HepG2 (cell line): ENCODE results near the gene URAD. TPM values are rescaled to one million over a fixed set of nuclear protein-coding genes. Genes with fewer than 3 reads are reported as not detected.

ENCODE experiments used
- AHDC1 ChIP-seq: sonication (generic); formaldehyde crosslinking; IDR thresholded peaks from 2 replicates; pipeline ENCODE4 v1.5.1; 2020; ENCODE audit warnings: mild to moderate bottlenecking, missing genetic modification reagents, borderline replicate concordance
- ELF1 ChIP-seq: sonication (generic); formaldehyde crosslinking; IDR thresholded peaks from 2 replicates; pipeline ENCODE4 v1.4.0; 2020; ENCODE audit warnings: missing genetic modification reagents
- HOXA3 ChIP-seq: sonication (generic); formaldehyde crosslinking; IDR thresholded peaks from 2 replicates; pipeline ENCODE4 v1.5.0; 2020; ENCODE audit warnings: missing genetic modification reagents
- NAIF1 ChIP-seq: sonication (generic); formaldehyde crosslinking; IDR thresholded peaks from 2 replicates; pipeline ENCODE4 v1.5.0; 2020; ENCODE audit warnings: mild to moderate bottlenecking, missing genetic modification reagents, borderline replicate concordance
- NCOR1 ChIP-seq: fragments of 200-600 bp; sonication (generic); IDR thresholded peaks from 2 replicates; pipeline ENCODE4 v1.7.0; 2017; ENCODE audit warnings: antibody characterized with exemption, low read length, borderline replicate concordance
- NONO ChIP-seq, 2 experiments: fragments of 450-650 bp in 1 of 2; sonication (generic) in 1 of 2; formaldehyde crosslinking in 1 of 2; IDR thresholded peaks in 1 of 2; conservative IDR thresholded peaks in 1 of 2; 2 replicates each; pipeline versions ENCODE4 v1.6.1 to v1.8.0; 2017 to 2022; ENCODE audit warnings: mild to moderate bottlenecking in 1 of 2, missing genetic modification reagents in 1 of 2, moderate library complexity in 1 of 2
- NR2C2 ChIP-seq: sonication (generic); formaldehyde crosslinking; IDR thresholded peaks from 2 replicates; pipeline ENCODE4 v1.4.0; 2020; ENCODE audit warnings: missing genetic modification reagents, mild to moderate bottlenecking, moderate library complexity, borderline replicate concordance
- PAXIP1 ChIP-seq: sonication (generic); formaldehyde crosslinking; conservative IDR thresholded peaks from 2 replicates; pipeline ENCODE4 v1.4.0; 2020; ENCODE audit warnings: mild to moderate bottlenecking, missing genetic modification reagents, moderate library complexity
- SALL1 ChIP-seq: sonication (generic); formaldehyde crosslinking; IDR thresholded peaks from 2 replicates; pipeline ENCODE4 v1.8.0; 2022; ENCODE audit warnings: mild to moderate bottlenecking, missing genetic modification reagents
- SOX13 ChIP-seq, 3 experiments: fragments of 450-650 bp in 1 of 3; sonication (generic) in 1 of 3; formaldehyde crosslinking in 1 of 3; IDR thresholded peaks in 2 of 3; conservative IDR thresholded peaks in 1 of 3; 2 replicates each; pipeline versions ENCODE4 v1.5.0 to v1.6.1; 2016 to 2020; ENCODE audit warnings: antibody characterized with exemption in 1 of 3, mild to moderate bottlenecking in 1 of 3, missing compliant biosample characterization in 1 of 3, missing genetic modification reagents in 1 of 3, moderate library complexity in 1 of 3
- TFDP2 ChIP-seq: sonication (generic); formaldehyde crosslinking; IDR thresholded peaks from 2 replicates; pipeline ENCODE4 v1.4.0; 2020; ENCODE audit warnings: missing genetic modification reagents
- ZFP36 ChIP-seq: fragments of 150-350 bp; IDR thresholded peaks from 2 replicates; pipeline ENCODE4 v1.6.1; 2018; ENCODE audit warnings: borderline replicate concordance, low read length, low read depth; ENCODE audit not compliant: partially characterized antibody
- ZFP91 ChIP-seq: sonication (generic); formaldehyde crosslinking; IDR thresholded peaks from 2 replicates; pipeline ENCODE4 v1.9.0; 2022; ENCODE audit warnings: missing genetic modification reagents, mild to moderate bottlenecking, borderline replicate concordance
- ZZZ3 ChIP-seq: sonication (generic); formaldehyde crosslinking; IDR thresholded peaks from 2 replicates; pipeline ENCODE4 v1.4.0; 2020; ENCODE audit warnings: missing genetic modification reagents, mild to moderate bottlenecking, borderline replicate concordance
- polyA plus RNA-seq, 8 experiments: library from polyadenylated mRNA; depleted of rRNA in 3 of 8; stranded (reverse) in 7 of 8; unstranded in 1 of 8; fragments of >200 nt; fragmentation: Illumina TruSeq in 4 of 8; extraction: Trizol in 4 of 8; gene quantifications; 2 replicates each; pipeline versions ENCODE4 v1.2.1 to v1.2.3, GENCODE V29; 2011 to 2016; ENCODE audit warnings: low read depth in 4 of 8, missing spikeins in 1 of 8, mixed read lengths in 1 of 8; ENCODE audit not compliant: insufficient read depth in 1 of 8
- total RNA-seq, 5 experiments: library from RNA; depleted of rRNA; stranded (reverse); fragments of >200 nt; fragmentation: Illumina TruSeq; extraction: Trizol; gene quantifications; 2 replicates each; pipeline ENCODE4 v1.2.3, GENCODE V29; 2016; ENCODE audit warnings: low read depth in 1 of 5

URAD gene
- total and polyA plus RNA-seq, 2 of the 13 experiments (the other 11 are each of a cell fraction or from before 2014, with no cell fraction given) = not detected

- TF ChIP-seq AHDC1 (CRISPR knock-in tag) (0 out of 2 replicates have a peak, but pooled peaks have one; percentile 22), HOXA3 (peak; percentile 13; the same call in 1 of the 2 replicates), NR2C2 (CRISPR knock-in tag) (peak; percentile 36; the same call in 1 of the 2 replicates), NAIF1 (CRISPR knock-in tag) (no peak), SALL1 (CRISPR knock-in tag) (0 out of 2 replicates have a peak, but pooled peaks have one; percentile 23), ZFP91 (CRISPR knock-in tag) (peak; percentile 39; the same call in 1 of the 2 replicates), ZZZ3 (CRISPR knock-in tag) (no peak), NONO (IDR thresholded peaks at IDR 0.05) (no peak), NONO (CRISPR knock-in tag; conservative IDR thresholded peaks at IDR 0.05) (0 out of 2 replicates have a peak, but pooled peaks have one; percentile 22), SOX13 (IDR thresholded peaks at IDR 0.05) (no peak), SOX13 (CRISPR knock-in tag; conservative IDR thresholded peaks at IDR 0.05 in 1 of 2, IDR thresholded peaks at IDR 0.05 in 1 of 2) (peak in 1 of 2 experiments; percentile 65; a peak in 1 of 4 replicates), PAXIP1 (CRISPR knock-in tag) (peak; percentile 27; the same call in 1 of the 2 replicates), NCOR1 (peak; percentile 35; the same call in 1 of the 2 replicates), ZFP36 (no peak), ELF1 (CRISPR knock-in tag) (0 out of 2 replicates have a peak, but pooled peaks have one; percentile 22), TFDP2 (CRISPR knock-in tag) (0 out of 2 replicates have a peak, but pooled peaks have one; percentile 8)
These were observed 34.5 kb upstream of the URAD start (continued) for GRCh38 chr13:28022848-28023518.
